ENCODE measurements around the gene CPVL. TPM values are rescaled to one million over a fixed set of nuclear protein-coding genes. Genes with fewer than 3 reads are reported as not detected.
"Not testable (repeated sequence)": the region's sequence is repeated elsewhere in the genome, so short reads cannot be mapped to it uniquely, and the experiment has no call there.

CPVL gene
- total and polyA plus RNA-seq, 7 experiments from 2014 or later, result 0.32 to 88.3 (median 3.0) TPM

DNA sequence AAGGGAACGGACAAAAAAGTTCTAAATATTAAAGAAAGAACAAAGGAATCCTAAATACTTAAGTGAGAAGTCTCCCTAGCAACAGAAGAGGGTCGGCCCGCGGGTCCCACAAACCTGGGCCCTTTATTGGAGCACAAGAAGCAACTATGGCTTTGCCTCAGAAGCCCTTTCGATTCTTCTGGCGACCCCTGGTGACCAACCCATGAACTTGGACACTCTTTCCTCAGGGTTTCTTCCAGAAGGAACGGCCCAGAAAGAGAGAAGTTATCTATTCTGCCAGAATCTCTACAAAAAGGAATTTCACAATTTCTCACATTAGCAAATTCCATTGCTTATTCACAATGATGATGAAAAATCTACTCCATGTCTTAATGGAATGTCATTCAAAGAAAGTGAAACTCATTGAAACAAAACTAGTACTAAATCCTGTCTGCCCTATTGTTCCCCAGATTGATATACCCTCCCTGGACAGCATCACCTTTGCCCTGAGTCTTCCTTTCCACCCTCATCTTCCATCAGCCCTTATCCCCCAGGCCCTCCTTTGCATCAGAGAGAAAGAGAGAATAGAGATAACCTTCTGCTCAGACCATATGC is 43.7 kb downstream of the CPVL start:
- Histone ChIP-seq H3K4me3 (ENCODE audit: low read length) (no peak overlapping the region), H3K4me1 (ENCODE audit: control insufficient read depth in 2 of 2, insufficient read depth in 2 of 2, low read length in 2 of 2) (no peaks in the 10 kb centered on the region), H3K36me3 (ENCODE audit: control insufficient read depth in 2 of 3, insufficient read depth in 3 of 3, low read length in 3 of 3) (no peaks in the 10 kb centered on the region), H3K27ac (ENCODE audit: low read depth, low read length) (no peak overlapping the region), H3K9me3 (ENCODE audit: control insufficient read depth in 2 of 3, low read length in 3 of 3) (no peaks in the 10 kb centered on the region), H3K27me3 (ENCODE audit: control insufficient read depth in 2 of 2, insufficient read depth in 2 of 2, low read length in 2 of 2) (no peaks in the 10 kb centered on the region)
- Mint-ChIP-seq H3K27ac (peak overlapping the region in 1 of 9 donors; percentile 29), H3K4me3 (no peak overlapping the region), H3K4me1 (peaks cover 0 to 5% (median 3%) of the 10 kb centered on the region in 7 donors), H3K9me3 (no peaks in the 10 kb centered on the region), H3K36me3 (no peaks in the 10 kb centered on the region), H3K27me3 (peaks cover 0 to 6% (median 0%) of the 10 kb centered on the region in 5 donors)
- POLR2A ChIA-PET, result no interaction called here
- CTCF ChIA-PET, result interaction anchor here (0.7 to 2.4 kb wide), 3 partner anchors 24 to 180 kb away, joined by 4 to 18 read pairs (median 15); no protein-coding TSS in a partner anchor
- DNase-seq, result peak in 1 of 9 donors; percentile 27
- intact Hi-C loops (cut with micrococcal nuclease), result loop anchor here (1.0 kb wide), 2 partner anchors 175 to 180 kb away; no protein-coding TSS in a partner anchor
- ATAC-seq, result peak; percentile 44

DNA sequence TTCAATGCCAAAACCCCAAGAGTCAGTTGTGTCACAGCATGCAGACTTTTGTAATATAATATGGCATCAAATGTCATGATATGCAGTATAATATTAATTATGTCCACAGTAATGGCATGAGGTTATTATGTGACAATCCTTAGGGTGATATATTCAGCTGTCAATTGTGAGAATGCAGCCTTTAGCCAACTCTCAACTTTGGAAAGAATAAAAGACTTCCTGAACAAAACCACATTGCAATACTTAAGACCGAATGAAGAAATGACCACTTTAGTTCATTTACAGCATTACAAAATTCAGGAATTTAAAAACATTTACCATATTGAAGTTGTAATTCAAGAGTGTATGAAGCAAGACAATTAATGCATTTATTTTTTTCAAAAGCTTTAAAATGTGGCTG is 45.4 kb downstream of the CPVL start:
- Histone ChIP-seq H3K27me3 (ENCODE audit: control insufficient read depth in 2 of 2, insufficient read depth in 2 of 2, low read length in 2 of 2) (no peaks in the 10 kb centered on the region), H3K9me3 (ENCODE audit: control insufficient read depth in 2 of 3, low read length in 3 of 3) (no peaks in the 10 kb centered on the region), H3K27ac (ENCODE audit: low read depth, low read length) (no peak overlapping the region), H3K4me3 (ENCODE audit: low read length) (no peak overlapping the region), H3K4me1 (ENCODE audit: control insufficient read depth in 2 of 2, insufficient read depth in 2 of 2, low read length in 2 of 2) (no peaks in the 10 kb centered on the region), H3K36me3 (ENCODE audit: control insufficient read depth in 2 of 3, insufficient read depth in 3 of 3, low read length in 3 of 3) (no peaks in the 10 kb centered on the region)
- no peak for DNase-seq
- peaks cover 0 to 2% (median 0%) of the 10 kb centered on the region in 11 donors for H3K9me3 Mint-ChIP-seq
- H3K27me3 Mint-ChIP-seq, result peaks cover 0 to 6% (median 0%) of the 10 kb centered on the region in 5 donors
- ATAC-seq, result no peak
- H3K4me3 Mint-ChIP-seq, result no peak overlapping the region
- intact Hi-C loops (cut with micrococcal nuclease), result no loop called here
- no peaks in the 10 kb centered on the region for H3K36me3 Mint-ChIP-seq
- ChIA-PET CTCF (interaction anchor here (1.0 to 2.6 kb wide), 4 partner anchors 9 to 308 kb away, joined by 3 to 18 read pairs (median 12); no protein-coding TSS in a partner anchor), POLR2A (no interaction called here)
- peaks cover 0 to 5% (median 3%) of the 10 kb centered on the region in 7 donors for H3K4me1 Mint-ChIP-seq
- H3K27ac Mint-ChIP-seq, result no peak overlapping the region

DNA sequence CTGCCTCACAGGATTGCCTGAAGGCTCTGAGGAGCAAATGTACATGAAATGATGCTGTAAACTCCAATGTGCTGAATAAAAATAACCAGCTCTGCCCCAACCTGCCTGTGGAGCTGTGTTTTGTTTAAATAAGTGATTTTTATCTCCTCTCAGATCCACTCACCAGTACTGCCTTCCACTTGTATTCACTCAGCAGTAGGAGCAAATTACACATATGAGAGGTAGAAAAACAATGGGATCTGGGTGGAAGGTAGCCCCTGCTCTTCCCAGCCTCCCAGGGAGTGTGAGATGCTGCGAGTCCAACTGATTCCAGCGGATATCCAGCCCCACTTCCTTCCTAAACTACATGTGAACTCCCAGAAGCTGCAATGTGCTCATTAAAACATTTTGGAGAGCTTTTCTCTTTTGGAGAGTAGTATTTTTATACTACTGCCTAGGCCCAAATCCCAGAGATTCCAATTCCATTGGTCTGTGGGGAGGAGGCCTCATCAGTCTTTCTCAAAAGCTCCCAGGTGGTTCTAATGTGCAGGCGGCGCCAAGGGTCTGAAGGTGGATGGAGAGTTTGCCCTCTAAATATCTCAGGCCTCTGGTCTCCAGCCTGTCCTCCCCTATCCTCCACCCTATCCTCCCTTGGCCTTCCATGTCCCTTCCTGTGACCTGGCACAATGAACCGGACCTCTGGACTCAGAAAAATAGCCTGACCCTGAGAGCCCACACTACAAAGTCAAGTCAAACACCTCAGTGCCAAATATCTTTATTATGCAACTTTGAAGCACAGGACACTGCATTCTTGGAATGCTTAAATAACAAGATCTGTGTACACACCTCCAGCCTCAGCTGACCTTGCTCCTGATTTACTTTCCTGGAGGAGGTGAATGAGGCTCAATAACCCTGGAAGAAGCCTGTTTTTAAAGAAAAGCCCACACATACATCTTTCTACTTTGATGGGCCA is 46.2 kb downstream of the CPVL start:
- intact Hi-C loops (cut with micrococcal nuclease), result no loop called here
- Mint-ChIP-seq H3K27ac (no peak overlapping the region), H3K27me3 (peaks cover 0 to 6% (median 0%) of the 10 kb centered on the region in 5 donors), H3K4me1 (peaks cover 0 to 5% (median 3%) of the 10 kb centered on the region in 7 donors), H3K4me3 (no peak overlapping the region), H3K9me3 (peaks cover 0 to 2% (median 0%) of the 10 kb centered on the region in 11 donors), H3K36me3 (no peaks in the 10 kb centered on the region)
- DNase-seq (no peak), ATAC-seq (no peak)
- Histone ChIP-seq H3K27ac (ENCODE audit: low read depth, low read length) (no peak overlapping the region), H3K9me3 (ENCODE audit: control insufficient read depth in 2 of 3, low read length in 3 of 3) (no peaks in the 10 kb centered on the region), H3K4me1 (ENCODE audit: control insufficient read depth in 2 of 2, insufficient read depth in 2 of 2, low read length in 2 of 2) (no peaks in the 10 kb centered on the region), H3K4me3 (ENCODE audit: low read length) (no peak overlapping the region), H3K27me3 (ENCODE audit: control insufficient read depth in 2 of 2, insufficient read depth in 2 of 2, low read length in 2 of 2) (no peaks in the 10 kb centered on the region), H3K36me3 (ENCODE audit: control insufficient read depth in 2 of 3, insufficient read depth in 3 of 3, low read length in 3 of 3) (no peaks in the 10 kb centered on the region)
- CTCF ChIA-PET, result interaction anchor here (2.0 to 2.8 kb wide), 4 partner anchors 9 to 178 kb away, joined by 7 to 18 read pairs (median 10); no protein-coding TSS in a partner anchor
- POLR2A ChIA-PET, result no interaction called here

DNA sequence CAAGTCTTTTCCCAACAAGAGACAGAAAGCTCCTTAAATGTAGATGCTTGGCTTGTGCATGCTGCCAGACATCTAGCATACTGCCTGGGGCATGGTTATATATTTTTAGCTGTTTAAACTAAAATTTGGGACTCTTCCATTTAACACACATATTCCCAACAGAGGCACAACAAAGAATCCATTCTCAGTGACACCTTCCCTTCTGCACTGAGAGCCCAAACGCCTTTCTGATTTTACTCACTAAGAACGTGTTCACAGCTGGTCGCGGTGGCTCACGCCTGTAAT is 49.9 kb downstream of the CPVL start:
- ATAC-seq (no peak), DNase-seq (no peak)
- Histone ChIP-seq H3K4me1 (ENCODE audit: control insufficient read depth in 2 of 2, insufficient read depth in 2 of 2, low read length in 2 of 2) (no peaks in the 10 kb centered on the region), H3K4me3 (ENCODE audit: low read length) (no peak overlapping the region), H3K36me3 (ENCODE audit: control insufficient read depth in 2 of 3, insufficient read depth in 3 of 3, low read length in 3 of 3) (no peaks in the 10 kb centered on the region), H3K9me3 (ENCODE audit: control insufficient read depth in 2 of 3, low read length in 3 of 3) (no peaks in the 10 kb centered on the region), H3K27ac (ENCODE audit: low read depth, low read length) (no peak overlapping the region), H3K27me3 (ENCODE audit: control insufficient read depth in 2 of 2, insufficient read depth in 2 of 2, low read length in 2 of 2) (no peaks in the 10 kb centered on the region)
- no peak overlapping the region for H3K27ac Mint-ChIP-seq
- no peaks in the 10 kb centered on the region for H3K36me3 Mint-ChIP-seq
- CTCF ChIA-PET, result no interaction called here
- POLR2A ChIA-PET, result no interaction called here
- H3K4me1 Mint-ChIP-seq, result peaks cover 0 to 5% (median 3%) of the 10 kb centered on the region in 7 donors
- H3K27me3 Mint-ChIP-seq, result peaks cover 4 to 15% (median 5%) of the 10 kb centered on the region in 5 donors
- intact Hi-C loops (cut with micrococcal nuclease), result no loop called here
- no peak overlapping the region for H3K4me3 Mint-ChIP-seq
- peaks cover 0 to 2% (median 0%) of the 10 kb centered on the region in 11 donors for H3K9me3 Mint-ChIP-seq

DNA sequence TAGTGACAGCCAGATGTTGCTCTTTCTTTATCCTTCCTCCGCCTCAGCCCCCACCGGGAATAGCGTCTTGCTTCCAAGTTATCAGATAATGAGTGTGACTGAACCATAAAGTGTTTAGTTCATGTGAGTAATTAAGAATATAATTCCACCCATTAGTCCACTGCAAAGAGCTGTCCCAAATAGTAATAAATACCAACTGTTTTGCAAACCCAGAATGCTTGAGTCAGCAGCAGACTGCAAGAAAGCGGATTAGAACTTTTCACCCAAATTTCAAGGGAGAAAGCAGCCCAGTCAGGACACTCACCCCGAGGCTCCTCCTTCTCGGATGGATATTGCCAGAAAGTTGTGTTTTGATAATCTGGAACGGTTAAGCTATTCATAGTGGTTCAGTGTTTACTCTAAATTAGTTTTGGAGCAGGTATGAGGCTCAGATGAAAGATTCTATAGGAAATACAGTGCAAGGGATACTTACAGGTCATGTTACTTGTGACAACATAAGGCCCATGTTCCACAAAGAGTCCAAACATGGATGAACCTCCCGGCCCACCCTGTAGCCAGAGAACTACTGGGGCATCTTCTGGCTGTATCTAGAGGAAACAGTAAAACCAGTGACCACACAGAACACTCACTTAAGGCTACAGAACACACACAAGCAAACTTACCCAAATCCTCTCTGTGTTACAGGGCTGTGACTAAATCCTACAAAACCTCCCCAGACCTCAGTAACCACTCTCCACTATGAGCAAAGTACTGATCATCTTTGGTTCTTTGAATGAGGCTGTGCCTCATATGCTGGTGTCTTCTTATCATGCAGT is 50.5 kb downstream of the CPVL start:
- intact Hi-C loops (cut with micrococcal nuclease), result no loop called here
- Mint-ChIP-seq H3K27me3 (peaks cover 5 to 20% (median 9%) of the 10 kb centered on the region in 5 donors), H3K4me1 (peaks cover 0 to 10% (median 8%) of the 10 kb centered on the region in 7 donors), H3K9me3 (peaks cover 0 to 2% (median 0%) of the 10 kb centered on the region in 11 donors), H3K27ac (no peak overlapping the region), H3K4me3 (no peak overlapping the region), H3K36me3 (no peaks in the 10 kb centered on the region)
- Histone ChIP-seq H3K27ac (ENCODE audit: low read depth, low read length) (no peak overlapping the region), H3K4me3 (ENCODE audit: low read length) (no peak overlapping the region), H3K4me1 (ENCODE audit: control insufficient read depth in 2 of 2, insufficient read depth in 2 of 2, low read length in 2 of 2) (no peaks in the 10 kb centered on the region), H3K36me3 (ENCODE audit: control insufficient read depth in 2 of 3, insufficient read depth in 3 of 3, low read length in 3 of 3) (no peaks in the 10 kb centered on the region), H3K27me3 (ENCODE audit: control insufficient read depth in 2 of 2, insufficient read depth in 2 of 2, low read length in 2 of 2) (no peaks in the 10 kb centered on the region), H3K9me3 (ENCODE audit: control insufficient read depth in 2 of 3, low read length in 3 of 3) (no peaks in the 10 kb centered on the region)
- CTCF ChIA-PET, result no interaction called here
- ATAC-seq, result no peak
- no peak for DNase-seq
- POLR2A ChIA-PET, result no interaction called here

GRCh38 chr7:29093091-29093490 is 53.2 kb downstream of the CPVL start:
- H3K27me3 ChIP-seq (ENCODE audit: control insufficient read depth in 2 of 2, insufficient read depth in 2 of 2, low read length in 2 of 2); H3K9me3 ChIP-seq (ENCODE audit: control insufficient read depth in 2 of 3, low read length in 3 of 3); DNase-seq; H3K36me3 Mint-ChIP-seq; CTCF ChIA-PET; H3K4me3 ChIP-seq (ENCODE audit: low read length); H3K27ac Mint-ChIP-seq; H3K9me3 Mint-ChIP-seq; H3K4me3 Mint-ChIP-seq; H3K27ac ChIP-seq (ENCODE audit: low read depth, low read length); H3K36me3 ChIP-seq (ENCODE audit: control insufficient read depth in 2 of 3, insufficient read depth in 3 of 3, low read length in 3 of 3); ATAC-seq; POLR2A ChIA-PET; H3K4me1 ChIP-seq (ENCODE audit: control insufficient read depth in 2 of 2, insufficient read depth in 2 of 2, low read length in 2 of 2); intact Hi-C loops (cut with micrococcal nuclease): not testable (repeated sequence)
- Mint-ChIP-seq H3K27me3 (peaks cover 8 to 22% (median 17%) of the 10 kb centered on the region in 5 donors), H3K4me1 (peaks cover 0 to 17% (median 13%) of the 10 kb centered on the region in 7 donors)

Measured in naive thymus-derived CD4-positive, alpha-beta T cell (primary cell).